Hindlimb muscle (tissue), 1 donor: ENCODE results near the gene C11orf98. TPM values are rescaled to one million over a fixed set of nuclear protein-coding genes. Genes with fewer than 3 reads are reported as not detected.

Experiments used
- polyA plus RNA-seq: library from polyadenylated mRNA; unstranded; fragments of 120-200 nt; gene quantifications from one replicate; pipeline ENCODE4 v1.2.1, GENCODE V29; 2013; ENCODE audit not compliant: insufficient read length

Gene C11orf98
- polyA plus RNA-seq, 1 donor, result 31.3 TPM

Other genes starting within 250 kb of the C11orf98 start
- not detected for gene SCGB1A1, start 246.2 kb downstream of the C11orf98 start, polyA plus RNA-seq
- 359 TPM for gene AHNAK, start 118.4 kb downstream of the C11orf98 start, polyA plus RNA-seq
- gene EEF1G, start 91.3 kb downstream of the C11orf98 start, polyA plus RNA-seq, result 3,451 TPM
- gene TUT1, start 73.7 kb downstream of the C11orf98 start, polyA plus RNA-seq, result 16.9 TPM
- gene MTA2, start 63.3 kb downstream of the C11orf98 start, polyA plus RNA-seq, result 42.0 TPM
- 20.7 TPM for gene EML3, start 52.4 kb downstream of the C11orf98 start, polyA plus RNA-seq
- 0.90 TPM for gene ROM1, start 52.0 kb downstream of the C11orf98 start, polyA plus RNA-seq
- 21.4 TPM for gene B3GAT3, start 43.2 kb downstream of the C11orf98 start, polyA plus RNA-seq
- gene GANAB, start 18.6 kb downstream of the C11orf98 start, polyA plus RNA-seq, result 161 TPM
- 13.3 TPM for gene INTS5, start 11.9 kb downstream of the C11orf98 start, polyA plus RNA-seq
- 3.3 TPM for gene CSKMT, start 102 bp upstream of the C11orf98 start, polyA plus RNA-seq
- gene UQCC3, start 6.5 kb upstream of the C11orf98 start, polyA plus RNA-seq, result 5.8 TPM
- gene LBHD1, start 7.1 kb upstream of the C11orf98 start, polyA plus RNA-seq, result 7.1 TPM
- gene UBXN1, start 13.9 kb upstream of the C11orf98 start, polyA plus RNA-seq, result 143 TPM
- 14.2 TPM for gene LRRN4CL, start 24.3 kb upstream of the C11orf98 start, polyA plus RNA-seq
- 20.8 TPM for gene BSCL2, start 42.2 kb upstream of the C11orf98 start, polyA plus RNA-seq
- gene GNG3, start 42.5 kb upstream of the C11orf98 start, polyA plus RNA-seq, result 0.61 TPM
- gene HNRNPUL2, start 62.2 kb upstream of the C11orf98 start, polyA plus RNA-seq, result 43.6 TPM
- gene TTC9C, start 63.3 kb upstream of the C11orf98 start, polyA plus RNA-seq, result 28.3 TPM
- gene ZBTB3, start 89.0 kb upstream of the C11orf98 start, polyA plus RNA-seq, result 4.0 TPM
- gene POLR2G, start 96.4 kb upstream of the C11orf98 start, polyA plus RNA-seq, result 83.5 TPM
- gene TAF6L, start 106.2 kb upstream of the C11orf98 start, polyA plus RNA-seq, result 20.3 TPM
- gene TMEM179B, start 122.2 kb upstream of the C11orf98 start, polyA plus RNA-seq, result 29.2 TPM
- gene TMEM223, start 126.8 kb upstream of the C11orf98 start, polyA plus RNA-seq, result 16.7 TPM
- 75.4 TPM for gene NXF1, start 140.2 kb upstream of the C11orf98 start, polyA plus RNA-seq
- gene STX5, start 166.8 kb upstream of the C11orf98 start, polyA plus RNA-seq, result 31.7 TPM
- not detected for gene TEX54, start 167.6 kb upstream of the C11orf98 start, polyA plus RNA-seq
- gene WDR74, start 174.4 kb upstream of the C11orf98 start, polyA plus RNA-seq, result 37.2 TPM
- 43.3 TPM for gene SLC3A2, start 215.7 kb upstream of the C11orf98 start, polyA plus RNA-seq